MM.1S (cell line): ENCODE measurements around the gene NDST1.

ENCODE experiments used
- DNase-seq: peaks from one replicate; pipeline ENCODE4 v3.0.0-alpha.2; 2015
- H2AFZ ChIP-seq: fragments of 300-600 bp; sonication (generic); 2 replicates; pipeline ENCODE4 v1.6.0; 2016; ENCODE audit warnings: antibody characterized with exemption, low read length
- H3F3A ChIP-seq: fragments of 300-600 bp; sonication (generic); 2 replicates; pipeline ENCODE4 v1.6.1; 2016; ENCODE audit warnings: mild to moderate bottlenecking, antibody characterized with exemption, low read length, moderate library complexity, mixed read lengths; ENCODE audit not compliant: insufficient read depth
- H3K27ac ChIP-seq: fragments of 300-600 bp; sonication (generic); 2 replicates; pipeline ENCODE4 v1.5.1; 2016; ENCODE audit warnings: mild to moderate bottlenecking, low read length
- H3K27me3 ChIP-seq: fragments of 300-600 bp; sonication (generic); replicated peaks from 2 replicates; pipeline ENCODE4 v1.6.0; 2016; ENCODE audit warnings: low read length; ENCODE audit not compliant: insufficient read depth
- H3K36me3 ChIP-seq: fragments of 300-600 bp; sonication (generic); replicated peaks from 2 replicates; pipeline ENCODE4 v1.6.1; 2016; ENCODE audit warnings: mild to moderate bottlenecking, low read length, mixed read lengths; ENCODE audit not compliant: insufficient read depth
- H3K4me1 ChIP-seq: fragments of 300-600 bp; sonication (generic); 2 replicates; pipeline ENCODE4 v1.6.1; 2016; ENCODE audit warnings: low read length, mixed read lengths
- H3K4me2 ChIP-seq: fragments of 300-600 bp; sonication (generic); 2 replicates; pipeline ENCODE4 v1.6.0; 2016; ENCODE audit warnings: low read depth, low read length
- H3K4me3 ChIP-seq: fragments of 300-600 bp; sonication (generic); 2 replicates; pipeline ENCODE4 v1.5.1; 2016; ENCODE audit warnings: low read length, mixed read lengths
- H3K79me2 ChIP-seq: fragments of 300-600 bp; sonication (generic); 2 replicates; pipeline ENCODE4 v1.6.1; 2016; ENCODE audit warnings: mixed run types, low read length, mixed read lengths
- H3K9ac ChIP-seq: fragments of 300-600 bp; sonication (generic); 2 replicates; pipeline ENCODE4 v1.6.1; 2016; ENCODE audit warnings: low read length, mixed read lengths
- H3K9me2 ChIP-seq: fragments of 300-600 bp; sonication (generic); replicated peaks from 2 replicates; pipeline ENCODE4 v1.6.1; 2016; ENCODE audit warnings: mild to moderate bottlenecking, low read length, mixed read lengths; ENCODE audit not compliant: insufficient read depth
- H3K9me3 ChIP-seq: fragments of 300-600 bp; sonication (generic); replicated peaks from 2 replicates; pipeline ENCODE4 v1.6.1; 2016; ENCODE audit warnings: mild to moderate bottlenecking, low read length, mixed read lengths; ENCODE audit not compliant: insufficient read depth
- H4K20me1 ChIP-seq: fragments of 300-600 bp; sonication (generic); 2 replicates; pipeline ENCODE4 v1.6.1; 2016; ENCODE audit warnings: mild to moderate bottlenecking, low read length, moderate library complexity, mixed read lengths; ENCODE audit not compliant: insufficient read depth
- CTCF ChIP-seq: fragments of 300-600 bp; sonication (generic); IDR thresholded peaks from 2 replicates; pipeline ENCODE4 v1.5.1; 2016; ENCODE audit warnings: antibody characterized with exemption, low read length, mixed read lengths
- EZH2 ChIP-seq: fragments of 300-600 bp; sonication (generic); optimal IDR thresholded peaks from 2 replicates; pipeline ENCODE3; 2017; ENCODE audit warnings: low read depth, mild to moderate bottlenecking, antibody characterized with exemption, low read length, mixed read lengths
- EZH2phosphoT487 ChIP-seq: fragments of 300-600 bp; sonication (generic); IDR thresholded peaks from 2 replicates; pipeline ENCODE4 v1.6.1; 2018; ENCODE audit warnings: antibody characterized with exemption, low read length

The NDST1 gene

GRCh38 chr5:150603491-150603890 is 95.6 kb downstream of the NDST1 start:
- no peaks in the 10 kb centered on the region for H3K79me2 ChIP-seq
- H3K4me2 ChIP-seq = no peak overlapping the region
- H3K4me3 ChIP-seq = no peak overlapping the region
- no peak overlapping the region for H3K9ac ChIP-seq
- no peaks in the 10 kb centered on the region for H3K27me3 ChIP-seq
- no peak overlapping the region for H2AFZ ChIP-seq
- no peaks in the 10 kb centered on the region for H3K9me2 ChIP-seq
- DNase-seq = no peak
- H3K27ac ChIP-seq = no peak overlapping the region
- no peaks in the 10 kb centered on the region for H3F3A ChIP-seq
- H3K9me3 ChIP-seq = no peaks in the 10 kb centered on the region
- TF ChIP-seq EZH2phosphoT487 (no peak), CTCF (no peak), EZH2 (no peak)
- H3K4me1 ChIP-seq = no peaks in the 10 kb centered on the region
- no peaks in the 10 kb centered on the region for H4K20me1 ChIP-seq
- no peaks in the 10 kb centered on the region for H3K36me3 ChIP-seq

GRCh38 chr5:150604010-150604409 is 96.1 kb downstream of the NDST1 start:
- Histone ChIP-seq H3F3A (no peaks in the 10 kb centered on the region), H3K9me3 (no peaks in the 10 kb centered on the region), H3K4me2 (no peak overlapping the region), H3K27ac (no peak overlapping the region), H3K9me2 (no peaks in the 10 kb centered on the region), H3K79me2 (no peaks in the 10 kb centered on the region), H2AFZ (no peak overlapping the region), H3K27me3 (no peaks in the 10 kb centered on the region), H3K4me3 (no peak overlapping the region), H4K20me1 (no peaks in the 10 kb centered on the region), H3K36me3 (no peaks in the 10 kb centered on the region), H3K4me1 (no peaks in the 10 kb centered on the region), H3K9ac (no peak overlapping the region)
- TF ChIP-seq EZH2 = no peak
- TF ChIP-seq CTCF = no peak
- no peak for TF ChIP-seq EZH2phosphoT487
- no peak for DNase-seq

GRCh38 chr5:150604894-150605440 is 97.0 kb downstream of the NDST1 start:
- Histone ChIP-seq H3K27ac (no peak overlapping the region), H3K9me3 (no peaks in the 10 kb centered on the region), H3K36me3 (no peaks in the 10 kb centered on the region), H3K9me2 (no peaks in the 10 kb centered on the region), H3K9ac (no peak overlapping the region), H2AFZ (no peak overlapping the region), H3K4me2 (no peak overlapping the region), H3K79me2 (no peaks in the 10 kb centered on the region), H4K20me1 (no peaks in the 10 kb centered on the region), H3K4me1 (no peaks in the 10 kb centered on the region), H3K4me3 (no peak overlapping the region), H3K27me3 (no peaks in the 10 kb centered on the region), H3F3A (no peaks in the 10 kb centered on the region)
- TF ChIP-seq EZH2phosphoT487 (no peak), CTCF (no peak), EZH2 (no peak)
- DNase-seq = no peak
